ENCODE results near the gene FCN2. TPM values are rescaled to one million over a fixed set of nuclear protein-coding genes. Genes with fewer than 3 reads are reported as not detected.

FCN2 gene
- polyA plus RNA-seq, 5 donors = 0.11 to 0.20 (median 0.14) TPM; not detected in 2

DNA sequence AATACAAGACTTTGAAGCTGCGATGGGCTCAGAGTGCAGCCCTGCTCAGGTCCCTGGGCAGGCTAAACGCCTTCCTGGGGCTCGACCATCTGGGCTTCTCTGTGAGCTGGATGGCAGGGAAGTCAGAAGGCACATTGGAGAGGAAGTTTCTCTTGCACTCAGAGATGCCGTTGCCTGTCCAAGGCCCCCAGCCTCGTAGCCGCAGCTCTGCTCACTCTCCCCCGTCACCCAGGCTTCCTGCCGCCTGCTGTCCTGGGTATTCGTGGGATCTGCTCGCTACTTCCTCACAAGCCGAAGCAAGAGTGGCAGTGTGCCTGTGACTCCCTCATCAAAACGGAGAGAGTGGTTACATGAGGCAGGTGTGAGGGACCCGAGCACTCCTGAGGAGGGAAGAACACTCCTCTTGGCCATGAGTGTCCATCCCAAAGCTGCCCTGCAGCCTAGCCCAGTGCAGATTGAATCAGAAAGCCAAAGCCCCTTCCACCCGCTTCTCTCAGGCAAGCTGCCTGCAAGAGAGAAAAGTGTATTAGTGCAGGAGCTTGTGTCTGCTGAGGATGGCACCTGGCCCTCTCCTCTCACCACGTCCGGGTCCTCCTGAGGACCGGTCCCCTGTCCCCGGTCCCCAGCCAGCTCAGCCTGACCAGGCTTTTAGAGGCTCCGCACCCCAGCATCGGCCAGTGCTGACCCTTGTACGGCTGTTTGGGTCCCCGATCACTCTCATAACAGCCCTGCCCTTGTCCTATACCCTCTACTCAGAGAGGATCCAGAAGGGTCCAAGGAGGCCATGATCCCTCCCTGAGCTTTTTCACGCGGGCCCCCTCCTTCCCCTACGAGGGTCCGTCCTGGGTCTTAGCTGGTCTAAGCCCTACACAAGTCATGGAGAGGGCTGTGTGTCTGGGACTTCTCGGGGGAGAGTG, 7.3 kb downstream of the FCN2 start:
- DNase-seq = no peak

DNA sequence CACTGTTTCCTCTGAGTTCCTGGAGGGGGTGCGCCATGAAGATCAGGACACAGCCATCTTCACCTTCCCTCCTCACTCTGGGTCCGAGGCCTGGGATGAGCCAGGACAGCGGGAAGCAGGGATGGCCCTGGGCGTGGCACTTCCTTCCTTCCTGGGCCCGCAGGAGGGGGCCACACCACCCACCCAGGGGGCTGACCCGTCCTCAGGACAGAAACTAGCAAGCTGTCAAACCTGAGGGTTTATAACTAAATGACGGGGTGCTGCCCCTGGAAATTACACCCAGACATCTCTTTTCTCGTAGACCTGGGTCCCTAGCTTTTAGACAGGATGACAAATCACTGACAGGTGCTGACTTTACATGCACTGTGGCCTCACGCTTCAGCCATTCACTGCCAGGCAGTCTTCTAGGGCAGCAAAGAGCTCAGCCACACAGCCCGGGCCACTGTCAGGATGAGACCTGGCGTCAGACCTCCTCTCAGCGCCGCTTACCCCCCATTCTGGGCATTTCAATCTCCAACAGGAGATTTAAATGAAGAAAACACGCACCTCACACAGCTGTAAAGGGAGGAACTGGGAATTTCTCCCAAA, 8.1 kb downstream of the FCN2 start:
- no peak for DNase-seq

- no peak for DNase-seq
Measured at GRCh38 chr9:134889386-134890154, 9.0 kb downstream of the FCN2 start.

GRCh38 chr9:134890155-134890495, 9.5 kb downstream of the FCN2 start:
- no peak for DNase-seq

GRCh38 chr9:134891053-134891452, 10.4 kb downstream of the FCN2 start:
- DNase-seq = no peak

DNA sequence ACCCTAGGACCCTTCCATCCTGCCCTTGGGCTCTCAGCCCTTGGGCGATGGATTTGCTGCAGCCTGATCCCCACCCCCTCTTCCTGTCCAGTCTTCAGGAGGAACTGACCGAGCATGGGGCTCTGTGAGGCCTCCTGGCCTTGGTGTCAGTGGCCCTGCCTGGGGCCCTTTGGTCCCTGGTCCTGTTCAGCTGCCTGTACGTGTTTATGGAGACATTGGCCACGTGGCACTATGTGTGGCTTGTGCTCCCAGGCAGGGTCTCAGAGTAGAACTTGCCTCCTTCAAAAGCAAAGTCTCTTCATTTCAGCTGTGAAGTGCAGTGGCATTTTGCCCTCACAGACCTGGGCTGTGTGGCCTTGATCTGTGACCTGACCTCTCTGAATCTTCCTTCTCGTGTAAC, 11.1 kb downstream of the FCN2 start:
- DNase-seq = no peak

DNA sequence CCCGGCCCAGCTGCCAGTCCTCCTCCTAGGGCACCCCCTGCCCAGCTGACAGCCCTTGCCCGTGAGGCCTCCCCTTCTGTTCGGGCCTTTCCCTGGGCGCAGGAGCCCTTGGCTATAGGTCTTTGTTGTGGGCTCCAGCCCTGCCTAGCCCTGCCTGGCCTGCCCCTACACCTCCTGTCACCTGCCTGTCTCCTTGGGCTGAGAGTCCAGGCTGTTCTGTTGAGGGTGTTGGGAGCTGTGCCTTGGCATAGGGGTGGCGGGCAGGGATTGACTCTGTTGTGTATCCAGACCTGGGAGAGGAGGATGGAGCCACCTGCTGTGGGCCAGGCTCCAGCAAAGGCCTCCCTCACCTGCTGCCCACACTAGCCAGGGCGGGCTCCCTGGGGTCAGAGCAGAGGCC, 11.6 kb downstream of the FCN2 start:
- DNase-seq = no peak

GRCh38 chr9:134892820-134893420, 12.3 kb downstream of the FCN2 start:
- DNase-seq = no peak

GRCh38 chr9:134894136-134894860, 13.7 kb downstream of the FCN2 start:
- no peak for DNase-seq

- DNase-seq = no peak
Measured at GRCh38 chr9:134895097-134895496, 14.5 kb downstream of the FCN2 start.

DNA sequence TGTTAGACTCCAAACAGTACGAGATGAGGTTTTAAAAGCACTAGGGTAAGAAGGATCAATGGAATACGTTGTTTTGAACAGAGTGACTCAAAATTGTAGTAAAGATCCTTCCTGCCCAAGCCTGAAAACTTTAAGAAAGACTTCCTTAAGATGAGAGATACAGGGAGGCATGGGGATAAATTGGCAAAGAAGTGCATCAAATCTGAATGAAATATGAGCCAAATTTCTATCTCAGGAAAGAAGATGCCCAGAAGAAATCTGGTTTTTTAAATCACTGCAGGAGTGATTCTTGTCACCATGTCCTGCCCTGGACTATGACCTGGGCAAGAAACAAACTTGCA, 14.9 kb downstream of the FCN2 start:
- no peak for DNase-seq

GRCh38 chr9:134895908-134896833, 15.6 kb downstream of the FCN2 start:
- peak; percentile 31 to 46 for DNase-seq

- no peak for DNase-seq
Measured at GRCh38 chr9:134896834-134897583, 16.4 kb downstream of the FCN2 start.

GRCh38 chr9:134897584-134898170, 17.1 kb downstream of the FCN2 start:
- no peak for DNase-seq

- DNase-seq = no peak
Measured at GRCh38 chr9:134898319-134898718, 17.7 kb downstream of the FCN2 start.

- DNase-seq = no peak
Measured at GRCh38 chr9:134899168-134899567, 18.6 kb downstream of the FCN2 start.

- DNase-seq = no peak
Measured at GRCh38 chr9:134899818-134900217, 19.2 kb downstream of the FCN2 start.

DNA sequence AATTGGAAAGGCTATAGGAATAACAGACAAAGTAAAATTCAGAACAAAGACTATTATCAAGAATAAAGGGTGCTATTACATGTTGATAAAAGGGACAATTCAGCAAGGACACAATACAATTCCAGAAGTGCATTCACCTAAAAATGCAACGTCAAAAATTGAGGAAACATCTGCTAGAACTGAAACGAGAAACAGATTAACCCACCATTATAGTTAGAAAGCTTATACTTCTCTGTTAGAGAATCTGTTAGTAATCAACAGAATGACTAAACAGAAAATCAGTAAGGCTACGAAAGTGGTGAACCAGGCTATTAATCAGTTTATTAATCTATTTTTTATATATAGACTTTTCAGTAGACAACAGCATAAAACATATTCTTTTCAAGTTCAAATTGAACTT, 22.3 kb downstream of the FCN2 start:
- no peak for DNase-seq

Measured in right lung (tissue), 5 donors.